Measurements from ENCODE around the gene QKI.
A peak's percentile ranks its signal among the peaks of the same experiment; 100 is the strongest.

The QKI gene

GRCh38 chr6:163538331-163538730, 123.8 kb downstream of the QKI start:
- DNase-seq: no peak

GRCh38 chr6:163539101-163539762, 124.7 kb downstream of the QKI start:
- no peak for DNase-seq

- DNase-seq: no peak
Observed at GRCh38 chr6:163543321-163543720, 128.8 kb downstream of the QKI start.

- no peak for DNase-seq
Observed at GRCh38 chr6:163545370-163545769, 130.9 kb downstream of the QKI start.

DNA sequence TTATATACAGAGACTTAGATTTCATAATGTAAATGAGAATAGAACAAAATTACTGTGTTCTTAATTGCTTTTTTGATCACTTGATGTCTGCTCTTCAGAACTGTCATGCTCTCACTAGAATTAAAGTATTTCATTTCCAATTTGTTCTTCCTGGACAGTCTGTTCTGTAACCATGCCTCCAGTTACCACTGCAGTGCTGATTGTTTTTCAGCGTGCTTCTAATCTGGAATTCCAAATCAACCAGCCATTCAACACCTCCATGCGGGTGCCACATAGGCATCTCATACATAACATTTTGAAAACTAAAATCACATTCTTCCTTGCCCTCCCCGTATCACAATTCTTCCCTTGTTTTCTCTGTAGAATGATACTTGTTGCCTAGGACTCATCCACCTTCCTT, 132.8 kb downstream of the QKI start:
- DNase-seq: no peak

DNA sequence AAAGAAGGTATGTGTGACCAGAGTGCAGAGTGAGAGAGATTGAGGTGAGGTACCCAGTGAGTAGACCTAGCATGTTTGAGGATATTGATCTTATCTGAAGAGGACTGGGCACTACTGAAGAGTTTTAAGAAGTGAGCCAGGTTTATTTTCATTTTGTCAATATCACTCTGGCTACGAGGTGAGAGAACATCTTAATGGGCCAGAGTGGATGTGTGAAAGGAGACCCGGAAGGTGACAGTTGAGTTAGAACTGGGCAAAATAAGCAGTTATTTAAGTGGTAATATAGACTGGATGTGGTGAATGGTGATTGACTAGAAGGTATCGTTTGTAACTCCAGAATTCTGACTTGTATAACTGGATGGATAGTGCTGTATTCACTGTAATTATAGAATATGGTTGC, 134.1 kb downstream of the QKI start:
- no peak for DNase-seq

- no peak for DNase-seq
Observed at GRCh38 chr6:163554032-163554431, 139.5 kb downstream of the QKI start.

DNA sequence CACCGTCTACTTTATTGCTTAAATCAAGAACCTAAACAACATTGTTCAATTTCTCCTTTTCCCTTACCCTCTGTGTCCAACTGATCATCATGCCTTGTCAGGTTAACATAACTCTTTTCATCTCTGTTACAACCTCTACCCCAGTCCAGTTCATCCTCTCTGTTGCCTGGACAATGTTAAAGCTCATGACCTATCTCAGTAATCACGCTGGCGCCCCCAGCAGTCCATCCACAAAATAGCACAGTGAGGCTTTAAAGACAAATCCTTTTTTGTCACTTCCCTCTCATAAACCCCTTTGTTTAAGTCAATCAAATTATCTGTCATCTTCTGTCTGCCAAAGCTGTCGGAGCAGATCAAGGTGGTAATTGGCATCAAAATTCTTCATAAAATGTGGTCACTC, 140.1 kb downstream of the QKI start:
- peak; percentile 63 to 74 for DNase-seq

DNA sequence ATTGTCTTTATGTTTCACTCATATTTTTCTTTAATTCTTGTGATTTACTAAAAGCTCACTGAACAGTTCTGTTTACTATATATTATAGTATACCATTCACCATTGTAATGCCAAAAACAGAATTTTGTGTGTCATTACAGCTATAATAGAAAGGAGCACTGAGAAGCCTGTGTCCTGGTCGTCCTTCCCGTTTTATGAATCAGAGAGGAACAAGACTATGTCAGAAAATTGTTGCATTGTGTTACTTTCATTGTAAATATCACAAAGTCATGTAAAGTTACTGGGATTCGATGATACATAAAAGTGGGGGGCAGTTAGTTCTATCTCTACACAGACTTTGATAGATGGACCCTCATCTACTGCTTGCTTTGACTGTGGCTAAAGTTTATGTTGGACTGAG, 145.1 kb downstream of the QKI start:
- peak; percentile 20 to 31 for DNase-seq

DNA sequence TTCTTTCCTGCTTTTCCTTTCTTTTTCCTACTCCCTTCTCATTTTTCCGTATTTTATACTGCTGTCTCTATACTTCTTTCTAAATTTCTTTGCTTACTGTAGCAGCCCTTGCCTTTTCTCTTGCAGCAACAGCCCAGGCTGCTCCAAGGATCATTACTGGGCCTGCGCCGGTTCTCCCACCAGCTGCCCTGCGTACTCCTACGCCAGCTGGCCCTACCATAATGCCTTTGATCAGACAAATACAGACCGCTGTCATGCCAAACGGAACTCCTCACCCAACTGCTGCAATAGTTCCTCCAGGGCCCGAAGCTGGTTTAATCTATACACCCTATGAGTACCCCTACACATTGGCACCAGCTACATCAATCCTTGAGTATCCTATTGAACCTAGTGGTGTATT, 148.8 kb downstream of the QKI start:
- DNase-seq: no peak

DNA sequence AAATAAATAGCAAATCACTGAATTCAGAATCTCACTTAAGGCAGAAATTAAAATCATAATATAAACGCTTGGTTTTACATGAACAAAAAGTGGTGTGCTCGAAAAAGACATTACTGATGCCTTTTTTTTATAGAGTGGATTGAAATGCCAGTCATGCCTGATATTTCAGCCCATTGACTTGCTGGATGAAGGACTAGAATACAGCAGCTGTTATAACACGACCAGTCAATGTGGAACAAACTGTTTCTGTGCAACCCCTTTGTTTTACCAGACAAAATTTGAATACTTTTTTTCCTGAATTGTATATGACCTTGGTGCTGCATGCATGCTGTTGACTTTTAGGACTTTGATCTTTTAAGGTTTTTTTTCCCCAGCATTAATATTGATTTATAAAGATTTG, 150.0 kb downstream of the QKI start:
- DNase-seq: no peak

- DNase-seq: no peak
Observed at GRCh38 chr6:163565140-163565539, 150.6 kb downstream of the QKI start.

DNA sequence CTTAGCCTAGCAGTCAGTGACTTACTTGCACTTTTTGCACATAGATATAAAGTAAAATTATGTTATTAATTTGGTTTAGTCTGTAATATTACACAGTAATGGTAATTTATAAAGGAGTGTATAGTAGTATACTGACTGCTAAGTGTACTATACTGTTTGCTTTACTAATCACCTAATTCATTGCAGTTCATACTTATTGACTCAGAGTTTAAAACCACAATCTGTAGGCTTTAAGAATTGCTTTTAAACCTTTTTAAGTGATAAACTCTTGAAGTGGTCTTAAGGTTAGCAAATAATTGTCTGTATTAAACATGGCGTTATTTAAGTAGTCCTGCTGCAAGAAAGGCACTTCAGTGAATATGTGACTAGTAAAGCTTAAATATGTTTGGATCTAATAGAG, 151.5 kb downstream of the QKI start:
- DNase-seq: no peak

- no peak for DNase-seq
Observed at GRCh38 chr6:163568275-163568674, 153.8 kb downstream of the QKI start.

DNA sequence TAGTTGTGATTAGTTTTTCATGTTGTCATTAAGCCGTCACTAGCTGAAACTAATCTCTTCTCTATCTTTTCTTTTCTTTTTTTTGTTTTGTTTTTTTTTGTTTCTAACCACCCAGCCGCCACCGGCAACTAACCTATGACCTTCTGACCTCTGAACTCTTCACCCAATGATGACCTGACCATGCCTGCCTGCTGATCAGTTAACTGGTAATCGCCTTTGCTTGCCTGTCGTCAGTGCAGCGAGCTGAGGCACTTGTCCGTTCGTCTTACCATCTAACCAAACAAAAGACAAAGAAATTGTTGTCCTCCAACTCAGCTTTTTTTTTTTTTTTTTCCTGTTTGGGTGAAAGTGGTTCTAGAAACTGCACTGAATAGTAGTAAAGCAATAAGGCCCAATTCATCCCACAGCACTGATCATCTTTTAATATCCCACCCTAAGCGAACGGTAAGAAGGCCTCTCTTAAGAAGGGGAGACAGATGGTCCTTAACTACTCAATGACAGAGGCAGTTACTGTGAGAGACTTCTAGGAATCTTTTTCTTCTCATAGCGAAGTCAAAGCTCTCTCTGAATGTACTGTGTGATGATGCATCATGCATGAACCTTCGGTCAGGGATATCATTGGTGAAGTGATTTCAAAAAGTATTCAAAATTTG, 156.2 kb downstream of the QKI start:
- no peak for DNase-seq

GRCh38 chr6:163571730-163572129, 157.2 kb downstream of the QKI start:
- DNase-seq: no peak

- no peak for DNase-seq
Observed at GRCh38 chr6:163572612-163573011, 158.1 kb downstream of the QKI start.

DNA sequence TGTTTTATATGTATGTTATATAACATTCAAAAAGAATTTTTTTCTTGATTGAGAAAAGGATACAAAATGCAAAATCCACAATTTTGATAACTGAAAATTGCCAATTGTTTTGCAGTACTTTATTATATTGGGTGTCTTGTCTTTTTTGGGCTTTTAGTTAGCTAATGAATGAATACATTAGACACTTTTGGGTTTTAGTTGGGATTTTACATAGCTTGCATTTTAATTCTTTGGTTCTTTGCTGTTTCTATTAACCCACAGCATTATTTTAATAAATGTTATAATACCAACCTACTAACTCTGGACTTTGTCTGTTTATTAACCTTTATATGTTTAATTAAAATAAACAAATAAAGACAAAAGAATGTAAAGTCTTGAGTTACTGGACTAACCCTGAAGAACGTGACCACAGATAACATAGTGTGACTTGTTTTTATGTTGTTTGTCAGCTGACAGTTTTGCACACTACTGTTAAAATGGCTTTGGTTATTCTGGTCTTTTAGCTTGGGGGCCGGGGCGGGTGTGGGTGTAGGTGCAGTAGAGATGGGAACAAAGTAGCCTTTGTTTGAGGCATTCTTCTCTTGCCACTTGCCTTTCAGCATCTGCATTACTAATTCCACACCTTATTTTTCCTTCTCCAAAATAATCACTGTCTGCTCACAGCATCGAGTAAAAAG, 159.1 kb downstream of the QKI start:
- no peak for DNase-seq

DNA sequence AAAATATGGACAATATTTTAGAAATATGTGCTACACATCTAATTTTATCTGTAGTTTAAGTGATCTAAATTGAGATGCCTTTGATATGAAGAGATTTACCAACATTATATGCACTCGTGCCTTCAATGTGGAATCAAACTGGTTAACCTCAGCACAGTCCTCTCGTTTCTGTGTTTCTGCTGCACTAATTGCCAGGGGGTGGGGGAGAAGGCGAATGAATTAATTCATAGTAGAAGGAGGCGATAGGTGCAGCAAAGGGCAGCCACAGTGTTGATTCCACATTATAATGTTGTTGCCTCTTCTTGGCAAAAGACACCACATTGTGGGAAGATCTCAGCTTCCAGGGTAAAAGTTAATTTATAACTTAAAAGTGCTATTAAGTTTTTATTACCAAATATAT, 161.6 kb downstream of the QKI start:
- DNase-seq: no peak

GRCh38 chr6:163577404-163577803, 162.9 kb downstream of the QKI start:
- no peak for DNase-seq

- no peak for DNase-seq
Observed at GRCh38 chr6:163579111-163579879, 164.8 kb downstream of the QKI start.

DNA sequence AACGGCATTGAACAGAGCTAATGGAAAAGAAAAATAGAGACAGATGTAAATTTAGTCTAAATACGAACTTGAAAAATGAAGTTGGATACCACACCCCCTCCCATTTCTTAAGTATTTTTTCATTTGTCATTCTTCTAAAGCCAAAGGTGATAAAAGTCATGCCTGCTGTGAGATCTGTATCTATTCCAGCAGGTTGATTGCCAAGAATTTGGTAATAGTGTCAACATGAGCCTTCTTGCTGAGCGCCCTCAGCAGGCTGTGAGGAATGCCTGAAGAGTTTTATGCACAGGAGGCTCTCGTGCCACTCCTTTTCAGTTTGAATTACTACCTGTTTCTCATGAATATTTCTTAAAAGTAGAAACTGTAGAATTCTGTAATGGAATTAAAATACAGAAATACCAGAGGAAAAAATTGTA, 165.4 kb downstream of the QKI start:
- DNase-seq: no peak

DNA sequence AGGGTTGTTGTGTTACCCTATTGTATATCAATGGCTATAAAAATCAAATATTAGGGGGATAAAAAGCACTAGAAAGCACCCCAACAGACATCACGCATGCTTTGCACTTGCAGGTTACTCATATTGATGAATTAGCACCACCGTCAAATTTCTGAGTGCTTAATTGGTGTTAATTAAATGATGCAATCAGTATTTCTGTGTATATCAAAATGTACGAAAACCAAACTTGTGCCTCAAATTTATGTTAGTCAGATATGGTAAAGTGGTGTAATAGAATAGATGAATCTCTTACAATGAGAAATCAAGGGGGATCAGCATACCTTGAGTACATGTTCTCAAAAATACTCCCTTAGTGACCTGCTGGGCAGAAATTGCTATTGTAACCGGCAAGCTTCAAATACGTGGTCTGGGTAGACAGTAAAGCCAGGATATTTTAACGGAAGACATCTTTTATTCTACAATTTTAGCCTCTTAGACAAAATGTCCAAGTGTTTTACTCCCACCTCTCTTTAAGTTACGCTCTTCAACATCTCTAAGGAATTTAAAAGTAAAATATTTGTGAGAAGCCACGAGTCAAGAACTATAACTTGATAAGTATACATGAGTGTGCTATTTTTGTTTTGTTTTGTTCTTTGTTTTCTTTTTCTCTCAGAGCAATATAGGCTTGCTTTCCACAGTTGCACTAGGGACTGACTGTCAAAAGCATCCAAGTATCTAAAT, 166.0 kb downstream of the QKI start:
- no peak for DNase-seq
